ENCODE data around the gene PF4V1. TPM values are rescaled to one million over a fixed set of nuclear protein-coding genes. Genes with fewer than 3 reads are reported as not detected.
A peak's percentile ranks its signal among the peaks of the same experiment; 100 is the strongest.

PF4V1 gene
- total and polyA plus RNA-seq, 9 of the 15 experiments (the other 6 are each of a cell fraction or from before 2014, with no cell fraction given): not detected

GRCh38 chr4:73901031-73901430 lies 47.9 kb downstream of the PF4V1 start (continued):
- no peak for TF ChIP-seq USF2 (CRISPR knock-in tag; IDR thresholded peaks at IDR 0.05)
- TF ChIP-seq CBFA2T2 (conservative IDR thresholded peaks at IDR 0.05): peak; percentile 56
- TF ChIP-seq TAL1 (IDR thresholded peaks at IDR 0.05): peak; percentile 60
- no peak for TF ChIP-seq SREBF2 (CRISPR knock-in tag; IDR thresholded peaks at IDR 0.05)
- no peak for TF ChIP-seq SMARCE1 (IDR thresholded peaks at IDR 0.05)
- no peak for TF ChIP-seq MYNN (IDR thresholded peaks at IDR 0.05)
- no peak for TF ChIP-seq MYNN (CRISPR knock-in tag; IDR thresholded peaks at IDR 0.05)
- no peak for TF ChIP-seq KLF1 (tag; IDR thresholded peaks at IDR 0.05)
- no peak for TF ChIP-seq ETS2 (tag; IDR thresholded peaks at IDR 0.05; ENCODE audit: borderline replicate concordance, poor library complexity, severe bottlenecking)
- TF ChIP-seq SOX6 (IDR thresholded peaks at IDR 0.05): 0 out of 2 replicates have a peak, but pooled peaks have one; percentile 28
- peak; percentile 43; the same call in 1 of the 2 replicates for TF ChIP-seq EP300 (IDR thresholded peaks at IDR 0.05; ENCODE audit: low read length)
- no peak for TF ChIP-seq TBP (optimal IDR thresholded peaks at IDR 0.05; ENCODE audit: low read depth, low read length)
- no peak for TF ChIP-seq ZNF282 (CRISPR knock-in tag; IDR thresholded peaks at IDR 0.05)
- no peak for TF ChIP-seq CHCHD3 (CRISPR knock-in tag; IDR thresholded peaks at IDR 0.05)
- no peak for TF ChIP-seq ZKSCAN3 (CRISPR knock-in tag; IDR thresholded peaks at IDR 0.05)
- no peak for TF ChIP-seq KDM5B (IDR thresholded peaks at IDR 0.05; ENCODE audit: insufficient replicate concordance, low read depth, low read length)
- TF ChIP-seq TCF3 (CRISPR knock-in tag; IDR thresholded peaks at IDR 0.05): peak; percentile 62
- TF ChIP-seq MECOM (CRISPR knock-in tag; IDR thresholded peaks at IDR 0.05): no peak
- TF ChIP-seq ILF3 (IDR thresholded peaks at IDR 0.05; ENCODE audit: borderline replicate concordance): no peak
- peak; percentile 84 for TF ChIP-seq HMBOX1 (IDR thresholded peaks at IDR 0.05)
- peak; percentile 27; the same call in 1 of the 2 replicates for TF ChIP-seq NCOR1 (IDR thresholded peaks at IDR 0.05)
- TF ChIP-seq REST (IDR thresholded peaks at IDR 0.05; ENCODE audit: borderline replicate concordance): no peak
- TF ChIP-seq REST (CRISPR knock-in tag; IDR thresholded peaks at IDR 0.05; ENCODE audit: low read depth): no peak
- TF ChIP-seq BHLHE40 (IDR thresholded peaks at IDR 0.05; ENCODE audit: low read length): peak; percentile 65; the same call in 1 of the 2 replicates
